ENCODE data around the gene LYRM1.
"Not testable (repeated sequence)": the region's sequence is repeated elsewhere in the genome, so short reads cannot be mapped to it uniquely, and the experiment has no call there.

The LYRM1 gene

DNA sequence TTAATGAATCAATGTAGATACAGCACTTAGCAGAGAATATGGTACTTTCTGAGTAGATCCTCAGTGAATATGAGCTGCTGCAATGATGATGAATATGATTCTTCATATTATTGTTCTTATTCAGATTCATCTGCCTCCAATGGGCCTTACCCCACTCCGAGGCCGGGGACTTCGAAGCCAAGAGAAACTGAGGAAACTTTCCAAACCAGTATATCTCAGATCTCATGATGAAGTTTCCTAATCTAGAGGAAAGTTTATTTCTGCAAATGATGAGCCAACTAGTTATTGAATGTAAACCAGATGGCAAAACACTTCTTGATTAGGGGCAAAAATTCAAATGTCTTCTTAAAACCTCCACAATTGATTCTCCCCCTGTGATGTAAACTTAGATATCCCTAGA, 23.3 kb downstream of the LYRM1 start:
- no peaks in the 10 kb centered on the region for H3K9me2 ChIP-seq (replicated peaks; ENCODE audit: insufficient read depth, low read length)
- H3F3A ChIP-seq (ENCODE audit: insufficient read depth, low read length): no peaks in the 10 kb centered on the region
- no peak overlapping the region for H3K4me3 ChIP-seq (ENCODE audit: low read length)
- no peak for DNase-seq
- no peak overlapping the region for H3K27ac ChIP-seq (ENCODE audit: low read length)
- no peaks in the 10 kb centered on the region for H3K4me1 ChIP-seq (ENCODE audit: low read length)
- no peak overlapping the region for H2AFZ ChIP-seq (ENCODE audit: low read length)
- H3K9me3 ChIP-seq (replicated peaks; ENCODE audit: insufficient read depth, low read length): no peaks in the 10 kb centered on the region
- H4K20me1 ChIP-seq (ENCODE audit: insufficient read depth, low read length): no peaks in the 10 kb centered on the region
- TF ChIP-seq EZH2 (optimal IDR thresholded peaks at IDR 0.05; ENCODE audit: low read depth, low read length) (no peak), EZH2phosphoT487 (IDR thresholded peaks at IDR 0.05; ENCODE audit: low read length) (no peak)
- TF ChIP-seq, protein P1, sequence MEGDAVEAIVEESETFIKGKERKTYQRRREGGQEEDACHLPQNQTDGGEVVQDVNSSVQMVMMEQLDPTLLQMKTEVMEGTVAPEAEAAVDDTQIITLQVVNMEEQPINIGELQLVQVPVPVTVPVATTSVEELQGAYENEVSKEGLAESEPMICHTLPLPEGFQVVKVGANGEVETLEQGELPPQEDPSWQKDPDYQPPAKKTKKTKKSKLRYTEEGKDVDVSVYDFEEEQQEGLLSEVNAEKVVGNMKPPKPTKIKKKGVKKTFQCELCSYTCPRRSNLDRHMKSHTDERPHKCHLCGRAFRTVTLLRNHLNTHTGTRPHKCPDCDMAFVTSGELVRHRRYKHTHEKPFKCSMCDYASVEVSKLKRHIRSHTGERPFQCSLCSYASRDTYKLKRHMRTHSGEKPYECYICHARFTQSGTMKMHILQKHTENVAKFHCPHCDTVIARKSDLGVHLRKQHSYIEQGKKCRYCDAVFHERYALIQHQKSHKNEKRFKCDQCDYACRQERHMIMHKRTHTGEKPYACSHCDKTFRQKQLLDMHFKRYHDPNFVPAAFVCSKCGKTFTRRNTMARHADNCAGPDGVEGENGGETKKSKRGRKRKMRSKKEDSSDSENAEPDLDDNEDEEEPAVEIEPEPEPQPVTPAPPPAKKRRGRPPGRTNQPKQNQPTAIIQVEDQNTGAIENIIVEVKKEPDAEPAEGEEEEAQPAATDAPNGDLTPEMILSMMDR (IDR thresholded peaks at IDR 0.05; ENCODE audit: low read length): no peak
- H3K4me2 ChIP-seq (ENCODE audit: low read depth, low read length): no peak overlapping the region
- no peaks in the 10 kb centered on the region for H3K27me3 ChIP-seq (replicated peaks; ENCODE audit: insufficient read depth, low read length)
- no peak overlapping the region for H3K9ac ChIP-seq (ENCODE audit: low read length)
- no peaks in the 10 kb centered on the region for H3K79me2 ChIP-seq (ENCODE audit: low read length)
- no peaks in the 10 kb centered on the region for H3K36me3 ChIP-seq (replicated peaks; ENCODE audit: insufficient read depth, low read length)

DNA sequence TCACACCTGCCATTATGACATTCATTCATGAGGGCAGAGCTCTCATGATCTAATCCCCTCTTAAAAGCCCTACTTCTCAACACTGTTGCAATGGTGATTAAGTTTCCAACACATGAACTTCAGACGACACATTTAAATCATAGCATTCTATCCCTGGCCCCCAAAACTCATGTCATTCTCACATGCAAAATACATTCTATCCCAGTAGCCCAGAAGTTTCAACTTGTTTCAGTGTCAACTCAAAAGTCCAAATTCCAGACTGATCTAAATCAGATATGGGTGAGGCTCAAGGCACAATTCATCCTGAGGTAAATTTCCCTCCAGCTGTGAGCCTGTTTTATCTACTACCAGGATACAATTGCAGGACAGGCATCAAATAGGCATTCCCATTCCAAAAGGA, 25.2 kb downstream of the LYRM1 start:
- H3K4me3 ChIP-seq (ENCODE audit: low read length): no peak overlapping the region
- TF ChIP-seq EZH2 (optimal IDR thresholded peaks at IDR 0.05; ENCODE audit: low read depth, low read length) (no peak), EZH2phosphoT487 (IDR thresholded peaks at IDR 0.05; ENCODE audit: low read length) (no peak)
- H3K9me3 ChIP-seq (replicated peaks; ENCODE audit: insufficient read depth, low read length): no peaks in the 10 kb centered on the region
- no peaks in the 10 kb centered on the region for H4K20me1 ChIP-seq (ENCODE audit: insufficient read depth, low read length)
- no peak overlapping the region for H3K4me2 ChIP-seq (ENCODE audit: low read depth, low read length)
- no peaks in the 10 kb centered on the region for H3F3A ChIP-seq (ENCODE audit: insufficient read depth, low read length)
- no peaks in the 10 kb centered on the region for H3K4me1 ChIP-seq (ENCODE audit: low read length)
- no peaks in the 10 kb centered on the region for H3K79me2 ChIP-seq (ENCODE audit: low read length)
- no peak overlapping the region for H3K9ac ChIP-seq (ENCODE audit: low read length)
- H3K27me3 ChIP-seq (replicated peaks; ENCODE audit: insufficient read depth, low read length): no peaks in the 10 kb centered on the region
- H3K27ac ChIP-seq (ENCODE audit: low read length): no peak overlapping the region
- DNase-seq: no peak
- H3K36me3 ChIP-seq (replicated peaks; ENCODE audit: insufficient read depth, low read length): no peaks in the 10 kb centered on the region
- no peak overlapping the region for H2AFZ ChIP-seq (ENCODE audit: low read length)
- no peaks in the 10 kb centered on the region for H3K9me2 ChIP-seq (replicated peaks; ENCODE audit: insufficient read depth, low read length)

DNA sequence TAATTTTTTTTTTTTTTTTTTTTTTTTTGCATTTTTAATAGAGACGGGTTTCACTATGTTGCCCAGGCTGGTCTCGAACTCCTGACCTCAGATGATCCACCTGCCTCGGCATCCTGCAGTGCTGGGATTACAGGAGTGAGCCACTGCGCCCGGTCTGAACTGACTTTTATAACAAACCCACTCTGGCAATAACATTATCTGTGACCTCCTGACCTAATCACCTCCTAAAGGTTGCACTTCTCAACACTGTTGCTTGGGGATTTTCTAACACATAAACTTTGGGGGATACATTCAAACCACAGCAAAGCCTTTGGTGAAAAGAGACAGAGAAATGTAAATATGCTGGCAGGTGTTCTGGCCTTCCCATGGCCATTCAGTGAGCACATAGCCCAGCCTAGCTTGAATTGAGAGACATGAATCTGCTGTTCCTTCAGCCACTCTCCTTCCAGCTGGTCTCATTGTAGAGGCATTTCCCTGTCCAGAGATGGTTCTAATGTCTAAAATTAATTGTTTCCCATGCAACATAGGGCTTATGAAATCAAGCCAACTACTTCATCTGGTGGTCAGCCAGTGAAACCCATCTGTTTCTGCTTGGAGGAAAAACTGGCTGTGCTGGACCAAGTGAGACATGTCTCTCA, 28.3 kb downstream of the LYRM1 start:
- H3K36me3 ChIP-seq (replicated peaks; ENCODE audit: insufficient read depth, low read length): no peaks in the 10 kb centered on the region
- no peaks in the 10 kb centered on the region for H3K27me3 ChIP-seq (replicated peaks; ENCODE audit: insufficient read depth, low read length)
- no peaks in the 10 kb centered on the region for H3K9me2 ChIP-seq (replicated peaks; ENCODE audit: insufficient read depth, low read length)
- H3K27ac ChIP-seq (ENCODE audit: low read length): no peak overlapping the region
- TF ChIP-seq, protein P1 (IDR thresholded peaks at IDR 0.05; ENCODE audit: low read length): no peak
- TF ChIP-seq EZH2phosphoT487 (IDR thresholded peaks at IDR 0.05; ENCODE audit: low read length) (no peak), EZH2 (optimal IDR thresholded peaks at IDR 0.05; ENCODE audit: low read depth, low read length) (no peak)
- no peak for DNase-seq
- no peak overlapping the region for H3K4me2 ChIP-seq (ENCODE audit: low read depth, low read length)
- no peaks in the 10 kb centered on the region for H3K4me1 ChIP-seq (ENCODE audit: low read length)
- H3K4me3 ChIP-seq (ENCODE audit: low read length): no peak overlapping the region
- no peak overlapping the region for H3K9ac ChIP-seq (ENCODE audit: low read length)
- H4K20me1 ChIP-seq (ENCODE audit: insufficient read depth, low read length): no peaks in the 10 kb centered on the region
- H3K79me2 ChIP-seq (ENCODE audit: low read length): no peaks in the 10 kb centered on the region
- H2AFZ ChIP-seq (ENCODE audit: low read length): no peak overlapping the region
- H3F3A ChIP-seq (ENCODE audit: insufficient read depth, low read length): no peaks in the 10 kb centered on the region
- H3K9me3 ChIP-seq (replicated peaks; ENCODE audit: insufficient read depth, low read length): no peaks in the 10 kb centered on the region

DNA sequence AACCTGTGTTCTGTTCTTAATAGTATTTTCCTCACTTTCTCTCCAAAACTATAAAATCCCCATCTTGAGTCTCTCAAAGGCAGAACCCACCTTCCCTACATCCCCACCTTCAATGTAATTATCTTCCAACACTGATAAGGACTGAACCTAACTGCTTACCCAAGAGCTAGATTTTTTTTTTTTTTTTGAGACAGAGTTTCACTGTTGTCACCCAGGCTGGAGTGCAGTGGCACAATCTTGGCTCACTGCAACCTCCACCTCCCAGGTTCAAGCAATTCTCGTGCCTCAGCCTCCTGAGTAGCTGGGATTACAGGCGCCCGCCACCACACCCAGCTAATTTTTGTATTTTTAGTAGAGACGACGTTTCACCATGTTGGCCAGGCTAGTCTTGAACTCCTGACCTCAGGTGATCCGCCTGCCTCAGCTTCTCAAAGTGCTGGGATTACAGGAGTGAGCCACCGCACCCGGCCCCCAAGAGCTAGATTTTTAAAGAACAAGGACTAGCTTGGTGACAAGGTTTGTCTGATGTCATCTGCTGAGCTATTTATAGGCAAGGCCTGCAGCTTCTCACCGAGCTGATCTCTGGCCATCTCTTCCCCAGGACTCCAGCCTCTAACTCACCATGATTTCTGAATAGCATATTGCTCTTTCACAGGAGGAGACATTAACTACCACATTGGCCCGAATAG, 29.2 kb downstream of the LYRM1 start:
- not testable (repeated sequence) for H2AFZ ChIP-seq (ENCODE audit: low read length); H3K4me1 ChIP-seq (ENCODE audit: low read length); DNase-seq; H3K4me3 ChIP-seq (ENCODE audit: low read length); H3K9me3 ChIP-seq (replicated peaks; ENCODE audit: insufficient read depth, low read length); H3K36me3 ChIP-seq (replicated peaks; ENCODE audit: insufficient read depth, low read length); H3K27ac ChIP-seq (ENCODE audit: low read length); H3K9ac ChIP-seq (ENCODE audit: low read length); H4K20me1 ChIP-seq (ENCODE audit: insufficient read depth, low read length); H3K4me2 ChIP-seq (ENCODE audit: low read depth, low read length); H3K79me2 ChIP-seq (ENCODE audit: low read length); H3F3A ChIP-seq (ENCODE audit: insufficient read depth, low read length); H3K9me2 ChIP-seq (replicated peaks; ENCODE audit: insufficient read depth, low read length); H3K27me3 ChIP-seq (replicated peaks; ENCODE audit: insufficient read depth, low read length)

Measured in MM.1S (cell line).